Gastrocnemius medialis (tissue), 4 donors: Measurements from ENCODE around the gene APC2.

Source experiments
- CTCF ChIP-seq, 5 experiments: fragments of 450-650 bp in 3 of 5; fragments of 200-600 bp in 2 of 5; sonication (generic) in 2 of 5; IDR thresholded peaks in 4 of 5; conservative IDR thresholded peaks in 1 of 5; 1 replicate in 4 of 5; 2 replicates in 1 of 5; pipeline ENCODE4 v1.5.1; 2016 to 2019; ENCODE audit warnings: antibody characterized with exemption in 5 of 5, mild to moderate bottlenecking in 3 of 5, moderate library complexity in 3 of 5
- POLR2A ChIP-seq, 2 donors: fragments of 450-650 bp; IDR thresholded peaks; one replicate each; pipeline ENCODE4 v1.6.1; 2017; ENCODE audit warnings: antibody characterized with exemption in 2 of 2, mild to moderate bottlenecking in 2 of 2, moderate library complexity in 2 of 2

GRCh38 chr19:1412323-1412923 lies 37.5 kb upstream of the APC2 start:
- TF ChIP-seq CTCF (IDR thresholded peaks at IDR 0.05 in 4 of 5, conservative IDR thresholded peaks at IDR 0.05 in 1 of 5) (no peak), POLR2A (IDR thresholded peaks at IDR 0.05) (no peak)
